DND-41 (cell line): ENCODE data around the gene FBXL13.

ENCODE experiments used
- EZH2 ChIP-seq: IDR thresholded peaks from 3 replicates; pipeline ENCODE4 v1.6.1; 2012; ENCODE audit warnings: borderline replicate concordance, low read depth, mild to moderate bottlenecking, moderate library complexity, low read length, inconsistent platforms; ENCODE audit not compliant: severe bottlenecking
- TF ChIP-seq, protein P1 (sequence below): IDR thresholded peaks from 2 replicates; pipeline ENCODE4 v1.5.1; 2012; ENCODE audit warnings: borderline replicate concordance, low read length, moderate library complexity, mild to moderate bottlenecking; ENCODE audit not compliant: poor library complexity, severe bottlenecking; ENCODE audit errors: extremely low read depth

DNA sequence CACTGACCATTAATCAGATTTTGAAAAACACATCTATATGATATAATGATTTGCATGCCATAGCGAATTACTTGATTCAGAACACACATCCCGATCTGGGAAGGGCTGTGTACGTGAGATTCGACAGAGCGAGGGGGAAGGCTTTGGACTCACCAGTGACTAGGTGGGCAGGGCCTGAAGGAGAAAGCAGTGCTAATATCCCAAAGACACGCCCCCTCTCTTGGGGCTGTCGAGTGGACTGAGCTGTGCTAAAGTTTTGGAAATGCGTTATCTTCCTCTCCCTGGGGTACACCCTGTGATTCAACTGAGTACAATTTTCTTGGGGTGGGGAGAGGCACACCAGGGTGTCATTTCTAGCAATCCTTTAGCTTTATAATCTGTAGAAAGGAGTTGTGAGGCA, 160.0 kb downstream of the FBXL13 start:
- TF ChIP-seq, protein P1, sequence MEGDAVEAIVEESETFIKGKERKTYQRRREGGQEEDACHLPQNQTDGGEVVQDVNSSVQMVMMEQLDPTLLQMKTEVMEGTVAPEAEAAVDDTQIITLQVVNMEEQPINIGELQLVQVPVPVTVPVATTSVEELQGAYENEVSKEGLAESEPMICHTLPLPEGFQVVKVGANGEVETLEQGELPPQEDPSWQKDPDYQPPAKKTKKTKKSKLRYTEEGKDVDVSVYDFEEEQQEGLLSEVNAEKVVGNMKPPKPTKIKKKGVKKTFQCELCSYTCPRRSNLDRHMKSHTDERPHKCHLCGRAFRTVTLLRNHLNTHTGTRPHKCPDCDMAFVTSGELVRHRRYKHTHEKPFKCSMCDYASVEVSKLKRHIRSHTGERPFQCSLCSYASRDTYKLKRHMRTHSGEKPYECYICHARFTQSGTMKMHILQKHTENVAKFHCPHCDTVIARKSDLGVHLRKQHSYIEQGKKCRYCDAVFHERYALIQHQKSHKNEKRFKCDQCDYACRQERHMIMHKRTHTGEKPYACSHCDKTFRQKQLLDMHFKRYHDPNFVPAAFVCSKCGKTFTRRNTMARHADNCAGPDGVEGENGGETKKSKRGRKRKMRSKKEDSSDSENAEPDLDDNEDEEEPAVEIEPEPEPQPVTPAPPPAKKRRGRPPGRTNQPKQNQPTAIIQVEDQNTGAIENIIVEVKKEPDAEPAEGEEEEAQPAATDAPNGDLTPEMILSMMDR, result no peak
- no peak for TF ChIP-seq EZH2
